ENCODE measurements around the gene CSNK2B. TPM values are rescaled to one million over a fixed set of nuclear protein-coding genes. Genes with fewer than 3 reads are reported as not detected.

The CSNK2B gene
- polyA plus RNA-seq, 4 donors = 224 to 234 (median 228) TPM

GRCh38 chr6:31660381-31661261 lies 5.3 kb upstream of the CSNK2B start, which contains the start of gene C6orf47:
TSS of gene C6orf47 (minus strand) at chr6:31660778. CDS start at chr6:31659947, 831 bp downstream.
- DNase-seq (ENCODE audit: low read depth in 4 of 4, low spot score in 2 of 4) = peak in 3 of 4 donors; percentile 65 to 80 (median 76)

DNA sequence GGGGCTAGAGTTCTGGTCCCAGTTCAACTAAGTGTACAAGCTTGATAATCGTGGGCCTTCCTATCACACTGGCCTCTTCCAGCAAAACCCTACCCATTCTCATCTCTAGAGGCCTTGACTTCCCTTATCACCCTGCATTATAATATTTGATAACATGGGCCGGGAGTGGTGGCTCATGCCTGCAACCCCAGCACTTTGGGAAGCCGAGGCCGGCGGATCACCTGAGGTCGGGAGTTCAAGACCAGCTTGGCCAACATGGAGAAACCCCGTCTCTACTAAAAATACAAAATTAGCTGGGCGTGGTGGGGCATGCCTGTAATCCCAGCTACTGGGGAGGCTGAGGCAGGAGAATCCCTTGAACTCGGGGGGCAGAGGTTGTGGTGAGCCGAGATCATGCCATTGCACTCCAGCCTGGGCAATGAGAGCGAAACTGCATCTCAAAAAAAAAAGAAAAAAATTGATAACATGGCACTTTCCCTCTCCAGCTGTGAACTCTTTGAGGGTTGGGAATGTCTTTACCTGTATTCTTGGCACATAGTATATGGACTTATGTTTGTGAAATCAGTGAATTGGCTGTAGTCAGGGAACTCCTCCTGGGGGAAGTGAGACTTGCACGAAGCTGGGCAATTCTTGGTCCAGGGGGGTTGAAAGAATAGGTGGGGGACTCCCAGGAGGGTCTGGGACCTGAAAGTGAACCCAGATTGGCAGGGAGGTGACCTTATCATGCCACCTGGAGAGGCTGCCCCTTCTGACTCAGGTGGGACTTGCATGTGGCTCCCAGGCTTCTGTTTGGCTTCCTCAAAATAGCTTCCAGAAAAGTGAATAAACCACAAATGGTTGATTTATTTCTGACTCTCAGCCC lies 4.4 kb upstream of the CSNK2B start:
- DNase-seq (ENCODE audit: low read depth in 4 of 4, low spot score in 2 of 4) = no peak

- no peak for DNase-seq (ENCODE audit: low read depth in 4 of 4, low spot score in 2 of 4)
Measured at GRCh38 chr6:31662124-31662723, 3.7 kb upstream of the CSNK2B start.

DNA sequence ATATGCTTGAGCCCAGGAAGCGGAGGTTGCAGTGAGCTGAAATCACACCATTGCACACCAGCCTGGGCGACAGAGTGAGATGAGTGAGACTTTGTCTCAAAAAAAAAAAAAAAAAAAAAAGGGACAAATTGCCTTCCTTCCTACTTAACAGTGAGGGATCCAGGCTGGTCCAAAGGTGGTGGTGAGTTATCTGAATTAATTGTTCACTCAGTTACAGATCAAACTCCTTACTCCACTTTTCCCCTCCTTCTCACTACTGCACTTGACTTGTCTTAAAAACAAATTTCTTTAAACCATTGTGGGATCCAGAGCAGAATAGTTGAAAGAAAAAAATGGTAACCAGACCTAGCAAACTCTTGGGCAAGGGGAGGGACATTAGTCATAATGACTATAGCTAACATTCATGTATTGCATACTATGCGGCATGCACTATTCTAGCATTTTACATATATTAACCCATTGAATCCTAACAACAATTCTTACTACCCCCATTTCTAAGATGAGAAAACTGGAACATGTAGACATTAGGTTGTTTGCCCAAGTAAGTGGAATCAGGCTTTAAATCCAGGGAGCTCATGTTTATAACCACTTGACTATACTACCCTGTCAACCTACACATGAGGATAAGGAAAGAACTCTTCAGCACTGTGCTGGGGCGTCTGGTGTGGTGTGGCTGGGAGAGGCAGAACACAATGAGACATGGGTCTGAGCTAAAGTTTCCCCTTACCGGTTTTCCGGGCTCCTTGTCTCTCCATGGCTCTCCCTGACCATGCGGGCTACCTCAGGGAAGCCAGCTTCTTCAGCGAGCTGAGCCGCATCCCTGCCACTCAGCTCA lies 2.5 kb upstream of the CSNK2B start:
- no peak for DNase-seq (ENCODE audit: low read depth in 4 of 4, low spot score in 2 of 4)

GRCh38 chr6:31663961-31664789 lies 1.7 kb upstream of the CSNK2B start:
- no peak for DNase-seq (ENCODE audit: low read depth in 4 of 4, low spot score in 2 of 4)

- peak; percentile 86 to 94 (median 90) for DNase-seq (ENCODE audit: low read depth in 4 of 4, low spot score in 2 of 4)
Measured at GRCh38 chr6:31664790-31665500, 935 bp upstream of the CSNK2B start, which contains the start of gene GPANK1. TSS of gene GPANK1 (minus strand) at chr6:31664997. CDS start at chr6:31664478, 519 bp downstream.

DNA sequence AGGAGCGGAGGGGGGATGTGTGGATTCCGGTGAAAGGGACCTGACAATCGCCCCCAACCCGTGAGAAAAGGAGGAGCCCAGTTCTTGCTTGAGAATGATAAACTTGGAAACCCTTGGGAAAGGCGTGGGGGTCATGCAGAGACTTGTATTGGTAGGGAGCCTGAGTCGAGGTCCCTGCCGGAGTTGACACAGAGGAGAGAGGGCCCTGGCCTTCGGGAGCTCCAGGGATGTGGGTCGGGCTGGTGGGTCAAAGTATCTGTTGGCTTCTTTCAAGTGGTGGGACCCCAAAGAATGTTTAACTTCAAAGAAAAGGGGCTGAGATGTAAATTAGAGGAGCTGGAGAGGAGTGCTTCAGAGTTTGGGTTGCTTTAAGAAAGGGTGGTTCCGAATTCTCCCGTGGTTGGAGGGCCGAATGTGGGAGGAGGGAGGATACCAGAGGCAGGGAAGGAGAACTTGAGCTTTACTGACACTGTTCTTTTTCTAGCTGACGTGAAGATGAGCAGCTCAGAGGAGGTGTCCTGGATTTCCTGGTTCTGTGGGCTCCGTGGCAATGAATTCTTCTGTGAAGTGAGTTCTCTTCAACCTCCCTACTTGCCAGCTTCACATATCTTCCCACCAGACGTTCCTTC lies 571 bp downstream of the CSNK2B start:
- DNase-seq (ENCODE audit: low read depth in 4 of 4, low spot score in 2 of 4) = no peak

DNA sequence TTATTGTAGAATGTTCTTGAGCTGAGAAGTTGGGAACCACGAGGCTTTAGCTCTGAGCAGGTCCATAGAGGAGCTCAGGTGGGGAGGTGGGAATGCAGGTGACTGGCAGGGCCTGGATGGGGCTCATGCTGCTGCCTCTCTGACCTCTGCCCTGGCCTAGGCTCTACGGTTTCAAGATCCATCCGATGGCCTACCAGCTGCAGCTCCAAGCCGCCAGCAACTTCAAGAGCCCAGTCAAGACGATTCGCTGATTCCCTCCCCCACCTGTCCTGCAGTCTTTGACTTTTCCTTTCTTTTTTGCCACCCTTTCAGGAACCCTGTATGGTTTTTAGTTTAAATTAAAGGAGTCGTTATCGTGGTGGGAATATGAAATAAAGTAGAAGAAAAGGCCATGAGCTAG lies 3.8 kb downstream of the CSNK2B start, which contains the start of gene LY6G5B:
TSS of gene LY6G5B (plus strand) at position 301 of the 400 bp plus-strand sequence. CDS start 975 bp downstream, outside the sequence.
- no peak for DNase-seq (ENCODE audit: low read depth in 4 of 4, low spot score in 2 of 4)

DNA sequence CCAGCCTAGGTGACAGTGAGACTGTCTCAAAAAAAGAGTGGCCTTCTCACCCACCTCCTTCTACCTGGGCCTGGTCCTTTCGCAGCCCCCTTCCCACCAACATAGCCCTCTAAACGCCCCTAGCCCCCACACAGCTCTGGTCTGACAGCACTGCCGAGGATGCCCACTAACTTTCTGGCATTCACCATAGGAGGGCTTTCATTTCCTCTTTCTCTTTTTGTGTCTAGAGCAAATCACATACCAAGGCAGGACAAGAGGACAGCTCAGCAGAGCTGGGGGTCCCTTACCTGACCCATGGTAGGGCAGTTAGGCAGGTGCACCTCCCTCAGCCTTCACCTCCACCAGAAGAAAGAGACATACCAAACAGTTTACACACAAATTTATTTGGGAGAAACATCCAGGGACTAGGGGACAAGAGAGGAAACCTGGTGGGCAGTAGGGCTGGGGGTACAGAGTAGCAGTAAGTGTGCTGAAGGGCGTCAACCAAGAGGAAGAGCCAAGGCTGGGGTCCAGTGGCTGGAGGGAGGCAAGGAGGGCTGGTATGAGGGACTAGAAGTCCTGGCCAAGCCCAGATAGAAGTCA lies 10.5 kb downstream of the CSNK2B start:
- no peak for DNase-seq (ENCODE audit: low read depth in 4 of 4, low spot score in 2 of 4)

GRCh38 chr6:31676904-31677303 lies 11.0 kb downstream of the CSNK2B start:
- DNase-seq (ENCODE audit: low read depth in 4 of 4, low spot score in 2 of 4) = no peak

DNA sequence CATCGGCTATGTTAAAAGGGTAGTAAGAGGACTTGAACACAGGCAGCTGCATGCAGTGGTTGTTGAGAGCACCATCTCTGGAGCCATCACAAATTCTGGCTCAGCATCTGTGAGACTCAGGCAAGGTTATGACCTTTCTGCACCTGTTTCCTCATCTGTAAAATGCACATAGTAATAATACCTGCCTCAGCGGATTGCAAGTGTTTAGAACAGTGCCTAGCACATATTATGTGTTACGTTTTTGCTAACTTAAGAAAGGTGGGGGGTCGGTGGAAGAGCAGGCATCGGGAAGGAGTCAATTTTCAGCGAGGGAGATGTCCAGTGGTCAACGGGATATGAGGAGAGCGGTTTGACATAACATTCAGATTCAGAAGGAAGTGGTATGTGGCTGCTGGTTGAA lies 12.1 kb downstream of the CSNK2B start:
- DNase-seq (ENCODE audit: low read depth in 4 of 4, low spot score in 2 of 4) = no peak

DNA sequence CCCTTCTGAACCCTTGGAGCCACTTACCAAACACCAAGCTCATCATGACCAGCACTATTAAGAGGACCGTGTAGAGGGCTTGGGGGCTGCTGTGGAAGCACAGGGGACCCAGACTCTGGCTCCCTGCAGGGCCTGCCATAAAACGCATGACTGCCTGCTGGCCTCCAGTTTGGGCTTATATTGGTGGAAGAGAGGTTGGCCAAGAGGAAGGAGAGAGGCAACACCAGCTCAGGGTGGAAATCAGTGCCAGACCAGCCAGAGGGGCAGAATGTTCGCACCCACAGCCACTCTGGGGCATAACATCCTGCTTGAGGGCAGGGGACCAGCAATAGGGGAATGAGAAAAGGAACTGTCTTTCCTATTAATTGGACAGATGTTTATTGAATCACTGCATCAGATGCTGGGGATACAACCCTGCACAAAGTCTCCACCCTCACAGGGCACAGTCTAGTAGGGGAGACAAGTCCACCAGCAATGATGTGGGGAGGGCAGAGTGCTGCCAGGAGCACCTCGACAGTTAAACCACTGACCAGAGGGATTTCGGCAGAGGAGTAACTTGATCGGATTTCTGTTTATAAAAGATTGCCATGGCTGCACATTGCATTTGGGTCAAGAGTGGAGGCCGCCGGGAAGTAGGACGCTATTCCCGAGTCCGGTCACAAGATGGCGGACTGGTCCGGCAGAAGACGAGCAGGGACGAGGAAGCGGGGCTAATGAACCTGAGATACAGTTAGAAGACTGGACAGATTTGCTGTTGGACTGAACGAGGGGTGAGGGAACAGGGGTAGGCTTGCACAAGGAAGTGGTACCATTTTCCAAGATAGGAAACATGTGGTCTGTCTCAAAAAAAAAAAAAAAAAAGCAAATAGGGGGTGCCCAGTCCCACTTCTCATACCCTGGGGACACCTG lies 14.6 kb downstream of the CSNK2B start, which contains the start of gene LY6G5C:
TSS of gene LY6G5C (minus strand) at position 842 of the 909 bp plus-strand sequence. CDS start at position 148, 694 bp downstream.
- DNase-seq (ENCODE audit: low read depth in 4 of 4, low spot score in 2 of 4) = peak in 2 of 4 donors; percentile 67 to 80

DNA sequence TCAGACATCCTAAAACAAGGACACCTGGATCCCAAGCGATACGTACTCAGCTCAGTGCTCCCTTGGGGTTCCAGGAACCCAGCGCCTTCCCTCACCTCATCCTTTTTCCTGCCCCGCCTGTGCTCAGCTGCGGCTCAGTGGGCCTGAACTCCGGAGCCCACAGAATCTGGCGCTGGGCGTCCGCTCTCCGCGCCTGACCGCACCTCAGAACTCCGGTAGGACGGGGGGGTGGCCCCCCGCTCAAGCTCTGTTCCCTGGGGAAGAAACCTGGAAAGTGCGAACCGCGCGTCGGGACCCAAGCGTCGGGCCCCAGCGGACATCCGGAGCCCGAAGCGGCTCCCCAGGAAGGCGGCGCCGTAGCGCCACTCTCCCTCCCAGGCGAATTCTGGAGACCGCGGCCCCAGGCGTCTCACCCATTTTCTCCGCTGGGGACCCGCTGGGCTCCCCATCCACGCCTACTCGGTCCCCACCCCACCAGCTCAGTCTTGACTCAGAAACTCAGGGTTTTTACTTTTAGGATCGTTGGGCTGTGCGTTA lies 15.3 kb downstream of the CSNK2B start:
- no peak for DNase-seq (ENCODE audit: low read depth in 4 of 4, low spot score in 2 of 4)

DNA sequence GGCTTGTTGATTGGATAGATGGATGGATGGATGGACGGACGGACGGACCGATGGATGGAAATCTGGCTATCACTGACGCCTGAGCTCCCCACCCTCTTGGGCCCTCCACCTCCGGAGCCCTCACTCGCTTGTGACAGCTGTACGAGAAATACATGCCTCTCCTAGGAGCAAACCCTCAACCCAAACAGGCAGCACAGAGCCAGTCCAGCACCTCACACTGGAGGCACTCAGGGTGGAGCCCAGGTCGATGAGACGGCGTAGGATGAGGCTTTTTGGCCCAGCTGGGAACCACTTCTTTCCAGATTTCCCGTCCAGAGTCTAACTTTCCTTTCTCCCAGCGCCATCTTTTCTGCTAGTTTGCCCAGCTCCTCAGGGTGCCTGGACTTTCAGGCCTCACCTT lies 17.7 kb downstream of the CSNK2B start:
- DNase-seq (ENCODE audit: low read depth in 4 of 4, low spot score in 2 of 4) = no peak

DNA sequence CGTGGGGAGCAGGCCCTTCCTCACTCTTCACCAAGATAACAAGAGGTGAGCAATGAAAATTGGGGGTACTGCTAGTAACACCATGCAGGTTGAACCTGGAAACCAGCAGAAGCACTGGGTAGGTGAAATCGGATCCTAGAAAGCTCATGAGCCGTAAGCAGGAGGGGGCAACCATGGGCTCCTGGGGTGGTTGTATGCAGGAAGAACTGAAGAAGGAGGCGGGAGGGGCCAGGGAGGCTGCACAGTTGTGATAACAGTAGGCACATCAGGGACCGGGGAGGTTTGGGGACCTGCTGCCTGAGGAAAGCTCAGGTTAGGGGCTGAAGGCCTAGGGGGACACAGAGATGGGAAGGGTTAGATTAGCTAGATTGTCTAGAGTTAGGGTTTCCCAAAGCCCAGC lies 20.6 kb downstream of the CSNK2B start:
- no peak for DNase-seq (ENCODE audit: low read depth in 4 of 4, low spot score in 2 of 4)

- DNase-seq (ENCODE audit: low read depth in 4 of 4, low spot score in 2 of 4) = no peak
Measured at GRCh38 chr6:31687321-31687720, 21.4 kb downstream of the CSNK2B start.
